ENCODE measurements around the gene UBN1. TPM values are rescaled to one million over a fixed set of nuclear protein-coding genes. Genes with fewer than 3 reads are reported as not detected.

UBN1 gene
- total and polyA plus RNA-seq, 4 donors = 7.3 to 19.7 (median 14.2) TPM

- TF ChIP-seq FOXA2 (IDR thresholded peaks at IDR 0.05) (no peak), CTCF (IDR thresholded peaks at IDR 0.05; ENCODE audit: low read depth, low read length, missing input control) (no peak), GABPA (IDR thresholded peaks at IDR 0.05 in 1 of 2, conservative IDR thresholded peaks at IDR 0.05 in 1 of 2) (no peak), RXRA (IDR thresholded peaks at IDR 0.05) (no peak), HNF4A (conservative IDR thresholded peaks at IDR 0.05) (no peak), ZBTB33 (IDR thresholded peaks at IDR 0.05) (no peak), EGR1 (IDR thresholded peaks at IDR 0.05; ENCODE audit: low read depth in 2 of 2) (no peak), ATF3 (IDR thresholded peaks at IDR 0.05) (no peak)
- no peak overlapping the region for H3K4me3 ChIP-seq (ENCODE audit: low read depth in 1 of 3, low read length in 3 of 3)
- 97% methylated on average over 2 of the region's 2 CpGs for WGBS
- H3K27me3 ChIP-seq (ENCODE audit: control insufficient read depth in 4 of 4, insufficient read depth in 4 of 4, low read length in 3 of 4) = no peaks in the 10 kb centered on the region
- H3K4me1 ChIP-seq (ENCODE audit: control insufficient read depth in 4 of 4, insufficient read depth in 4 of 4, low read length in 3 of 4) = peaks cover 4 to 23% (median 17%) of the 10 kb centered on the region in 4 donors
- H3K9me3 ChIP-seq (ENCODE audit: control insufficient read depth in 4 of 4, low read length in 3 of 4) = no peaks in the 10 kb centered on the region
- H3K36me3 ChIP-seq (ENCODE audit: control insufficient read depth in 4 of 4, insufficient read depth in 3 of 4, low read depth in 1 of 4, low read length in 3 of 4) = peaks cover 0 to 6% (median under 1%) of the 10 kb centered on the region in 4 donors
- no peak overlapping the region for H3K9ac ChIP-seq (ENCODE audit: low read depth in 1 of 2, low read length in 2 of 2)
- no peak overlapping the region for H3K27ac ChIP-seq (ENCODE audit: low read depth in 1 of 2, low read length in 2 of 2)
- no peak for DNase-seq (ENCODE audit: low spot score)
Observed at GRCh38 chr16:4926928-4927327, 79.6 kb downstream of the UBN1 start.

- Histone ChIP-seq H3K4me1 (ENCODE audit: control insufficient read depth in 4 of 4, insufficient read depth in 4 of 4, low read length in 3 of 4) (peaks cover 4 to 23% (median 17%) of the 10 kb centered on the region in 4 donors), H3K9ac (ENCODE audit: low read depth in 1 of 2, low read length in 2 of 2) (no peak overlapping the region), H3K27me3 (ENCODE audit: control insufficient read depth in 4 of 4, insufficient read depth in 4 of 4, low read length in 3 of 4) (no peaks in the 10 kb centered on the region), H3K9me3 (ENCODE audit: control insufficient read depth in 4 of 4, low read length in 3 of 4) (no peaks in the 10 kb centered on the region), H3K36me3 (ENCODE audit: control insufficient read depth in 4 of 4, insufficient read depth in 3 of 4, low read depth in 1 of 4, low read length in 3 of 4) (peaks cover 0 to 6% (median under 1%) of the 10 kb centered on the region in 4 donors), H3K27ac (ENCODE audit: low read depth in 1 of 2, low read length in 2 of 2) (no peak overlapping the region), H3K4me3 (ENCODE audit: low read depth in 1 of 3, low read length in 3 of 3) (no peak overlapping the region)
- no peak for DNase-seq (ENCODE audit: low spot score)
- no peak for TF ChIP-seq MAX (IDR thresholded peaks at IDR 0.05)
- TF ChIP-seq NR2F2 (IDR thresholded peaks at IDR 0.05) = no peak
- no peak for TF ChIP-seq CTCF (IDR thresholded peaks at IDR 0.05; ENCODE audit: low read depth, low read length, missing input control)
- no peak for TF ChIP-seq ATF3 (IDR thresholded peaks at IDR 0.05)
- no peak for TF ChIP-seq EGR1 (IDR thresholded peaks at IDR 0.05; ENCODE audit: low read depth in 2 of 2)
- no peak for TF ChIP-seq HNF4G (IDR thresholded peaks at IDR 0.05)
- WGBS = 72% methylated on average over 2 of the region's 2 CpGs
Observed at GRCh38 chr16:4927661-4928060, 80.4 kb downstream of the UBN1 start.

Measured in liver (tissue), 9 donors.